Stimulated activated CD8-positive, alpha-beta memory T cell treated with anti-CD3 and anti-CD28 coated beads, Interleukin-15, amount 100 ng/mL, for 48 hours (primary cell): Measurements from ENCODE around the gene TMEM184C.

Source experiments
- DNase-seq, 2 donors: peaks; one replicate each; pipeline ENCODE4 v3.0.0-alpha.2; 2020; ENCODE audit warnings: low read depth in 2 of 2

Gene TMEM184C

GRCh38 chr4:147655639-147656038 is 38.4 kb downstream of the TMEM184C start:
- DNase-seq, result no peak

- DNase-seq, result no peak
Observed at GRCh38 chr4:147658501-147658900, 41.3 kb downstream of the TMEM184C start.

GRCh38 chr4:147674073-147674472 is 56.9 kb downstream of the TMEM184C start:
- no peak for DNase-seq

- no peak for DNase-seq
Observed at GRCh38 chr4:147674496-147674895, 57.3 kb downstream of the TMEM184C start.

- DNase-seq, result no peak
Observed at GRCh38 chr4:147678106-147678505, 60.9 kb downstream of the TMEM184C start.

- DNase-seq, result no peak
Observed at GRCh38 chr4:147678796-147679549, 61.8 kb downstream of the TMEM184C start.

GRCh38 chr4:147682755-147683154 is 65.6 kb downstream of the TMEM184C start:
- DNase-seq, result no peak

GRCh38 chr4:147683188-147683591 is 66.0 kb downstream of the TMEM184C start:
- DNase-seq, result no peak

GRCh38 chr4:147683717-147684700 is 66.8 kb downstream of the TMEM184C start, which contains the start of gene PRMT9:
TSS of gene PRMT9 (minus strand) at chr4:147684163. CDS start at chr4:147683987, 176 bp downstream.
- peak; percentile 84 to 85 for DNase-seq

GRCh38 chr4:147689067-147689466 is 71.9 kb downstream of the TMEM184C start:
- no peak for DNase-seq

GRCh38 chr4:147691820-147692219 is 74.6 kb downstream of the TMEM184C start:
- no peak for DNase-seq

- DNase-seq, result no peak
Observed at GRCh38 chr4:147693218-147693617, 76.0 kb downstream of the TMEM184C start.

- DNase-seq, result no peak
Observed at GRCh38 chr4:147696866-147697265, 79.7 kb downstream of the TMEM184C start.

- no peak for DNase-seq
Observed at GRCh38 chr4:147704846-147705245, 87.6 kb downstream of the TMEM184C start.

GRCh38 chr4:147707892-147708672 is 90.9 kb downstream of the TMEM184C start:
- DNase-seq, result no peak

- DNase-seq, result no peak
Observed at GRCh38 chr4:147709999-147710398, 92.8 kb downstream of the TMEM184C start.

GRCh38 chr4:147714575-147715401 is 97.6 kb downstream of the TMEM184C start:
- DNase-seq, result no peak

- no peak for DNase-seq
Observed at GRCh38 chr4:147717878-147718277, 100.7 kb downstream of the TMEM184C start.
